ENCODE measurements around the gene PARD3.

Gene PARD3

DNA sequence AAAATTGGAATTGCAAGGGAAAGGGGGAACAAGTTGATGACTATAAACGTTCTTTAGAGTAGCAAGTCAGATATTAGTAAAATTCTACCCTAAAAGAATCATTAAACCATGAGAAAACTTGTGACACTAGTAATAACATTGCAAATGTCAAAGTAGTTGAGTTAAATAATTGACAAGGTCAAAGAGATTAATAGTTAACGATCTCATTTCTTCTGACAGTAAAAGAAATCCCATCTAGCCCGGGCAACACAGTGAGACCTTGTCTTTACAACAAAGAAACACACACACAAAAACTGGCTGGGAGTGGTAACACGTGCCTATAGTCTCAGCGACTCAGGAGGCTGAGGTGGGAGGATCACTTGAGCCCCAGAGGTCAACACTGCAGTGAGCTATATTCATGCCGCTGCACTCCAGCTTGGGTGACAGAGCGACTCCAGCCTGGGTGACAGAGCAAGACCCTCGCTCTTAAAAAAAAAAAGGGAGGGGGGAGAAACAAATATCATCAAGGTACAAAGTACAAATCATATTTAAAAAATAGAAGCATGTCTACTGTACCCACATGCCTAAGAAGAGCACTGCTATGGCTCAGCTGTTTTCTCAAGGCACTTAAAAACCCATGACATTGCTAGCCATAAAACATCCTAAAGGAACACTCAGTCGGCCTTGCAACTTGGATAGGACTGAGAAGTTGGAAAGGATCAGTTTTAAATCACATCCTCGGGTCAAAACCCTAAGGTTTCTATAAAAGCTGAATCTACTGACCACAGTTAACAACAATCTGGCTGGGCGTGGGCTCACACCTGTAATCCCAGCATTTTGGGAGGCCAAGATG lies 401.1 kb downstream of the PARD3 start:
- TF ChIP-seq, protein P1, sequence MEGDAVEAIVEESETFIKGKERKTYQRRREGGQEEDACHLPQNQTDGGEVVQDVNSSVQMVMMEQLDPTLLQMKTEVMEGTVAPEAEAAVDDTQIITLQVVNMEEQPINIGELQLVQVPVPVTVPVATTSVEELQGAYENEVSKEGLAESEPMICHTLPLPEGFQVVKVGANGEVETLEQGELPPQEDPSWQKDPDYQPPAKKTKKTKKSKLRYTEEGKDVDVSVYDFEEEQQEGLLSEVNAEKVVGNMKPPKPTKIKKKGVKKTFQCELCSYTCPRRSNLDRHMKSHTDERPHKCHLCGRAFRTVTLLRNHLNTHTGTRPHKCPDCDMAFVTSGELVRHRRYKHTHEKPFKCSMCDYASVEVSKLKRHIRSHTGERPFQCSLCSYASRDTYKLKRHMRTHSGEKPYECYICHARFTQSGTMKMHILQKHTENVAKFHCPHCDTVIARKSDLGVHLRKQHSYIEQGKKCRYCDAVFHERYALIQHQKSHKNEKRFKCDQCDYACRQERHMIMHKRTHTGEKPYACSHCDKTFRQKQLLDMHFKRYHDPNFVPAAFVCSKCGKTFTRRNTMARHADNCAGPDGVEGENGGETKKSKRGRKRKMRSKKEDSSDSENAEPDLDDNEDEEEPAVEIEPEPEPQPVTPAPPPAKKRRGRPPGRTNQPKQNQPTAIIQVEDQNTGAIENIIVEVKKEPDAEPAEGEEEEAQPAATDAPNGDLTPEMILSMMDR (IDR thresholded peaks at IDR 0.05): no peak

DNA sequence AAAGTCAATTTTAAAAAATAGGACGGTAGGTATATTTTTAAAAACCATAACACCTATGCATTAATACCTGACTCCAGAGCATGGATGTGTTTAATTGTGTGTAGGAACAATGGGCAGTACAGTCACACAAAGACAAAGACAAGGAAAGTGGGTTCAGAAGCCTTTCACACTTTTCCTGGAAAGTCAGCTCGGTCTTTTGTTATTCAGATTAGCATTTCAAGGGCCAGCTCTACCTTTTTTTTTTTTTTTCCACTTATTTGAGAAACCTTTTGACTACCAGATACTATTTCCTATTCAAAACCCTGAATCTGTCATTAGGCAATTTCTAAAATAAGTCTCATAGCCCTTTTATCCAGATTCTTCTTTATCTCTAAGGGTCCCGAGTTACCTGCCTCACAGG lies 401.9 kb downstream of the PARD3 start:
- TF ChIP-seq, protein P1 (IDR thresholded peaks at IDR 0.05): no peak

DNA sequence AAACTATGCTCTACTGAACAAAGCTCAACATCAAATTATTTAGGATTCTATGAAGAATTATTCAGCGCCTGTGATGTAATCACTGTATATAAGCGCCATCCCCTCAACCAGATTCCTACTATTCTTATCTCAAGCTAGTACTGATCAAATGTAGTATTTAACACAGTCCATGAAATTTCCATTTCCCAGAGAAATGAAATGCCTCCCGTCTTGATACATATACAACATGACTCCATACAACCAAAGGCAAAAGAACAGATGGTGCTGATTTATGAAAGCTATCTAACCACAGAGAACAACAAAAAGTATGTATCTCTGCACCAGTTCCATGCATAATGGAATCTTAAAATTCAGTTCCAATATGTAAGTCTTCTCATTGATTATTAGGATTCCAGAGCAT lies 406.1 kb downstream of the PARD3 start:
- TF ChIP-seq, protein P1 (IDR thresholded peaks at IDR 0.05): no peak

DNA sequence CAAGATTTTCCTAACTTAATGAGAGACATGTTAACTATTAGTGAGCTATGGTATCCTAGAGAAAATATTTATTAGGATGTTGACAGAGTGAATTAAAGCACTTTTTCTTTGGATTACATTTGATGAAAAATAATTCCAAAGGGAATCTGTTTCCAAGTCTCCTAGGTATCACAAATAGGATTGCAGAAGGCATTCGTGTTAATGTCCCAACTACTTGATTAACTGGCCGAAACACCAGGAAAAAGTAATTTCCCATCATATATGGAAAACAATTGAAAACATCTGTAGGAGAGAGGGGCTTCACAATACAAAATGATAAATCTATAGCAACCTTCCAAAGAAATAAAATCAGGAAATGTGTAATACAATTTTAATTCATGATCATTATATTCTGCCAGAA lies 406.7 kb downstream of the PARD3 start:
- TF ChIP-seq, protein P1 (IDR thresholded peaks at IDR 0.05): no peak

DNA sequence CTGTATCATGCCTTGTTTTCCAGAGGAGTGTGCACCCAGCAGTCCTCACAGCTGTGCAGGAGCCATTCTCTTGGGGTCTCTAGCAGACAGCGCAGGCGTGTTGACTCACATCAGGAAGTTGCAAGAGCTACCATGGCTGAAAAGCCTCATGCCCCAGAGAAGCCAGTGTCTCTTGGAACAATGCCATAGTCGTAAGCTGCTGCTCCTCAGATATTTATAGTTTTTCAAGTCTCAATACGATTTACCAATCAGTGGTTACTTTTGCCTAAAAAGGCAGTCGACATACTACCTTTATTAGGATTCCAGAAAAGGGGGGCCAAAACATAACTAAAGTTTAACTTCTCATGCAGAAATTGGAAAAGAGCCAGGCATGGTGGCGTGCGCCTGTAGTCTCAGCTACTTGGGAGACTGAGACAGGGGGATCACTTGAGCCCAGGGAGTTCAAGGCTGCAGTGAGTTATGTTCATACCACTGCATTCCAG lies 407.7 kb downstream of the PARD3 start:
- TF ChIP-seq, protein P1 (IDR thresholded peaks at IDR 0.05): no peak

DNA sequence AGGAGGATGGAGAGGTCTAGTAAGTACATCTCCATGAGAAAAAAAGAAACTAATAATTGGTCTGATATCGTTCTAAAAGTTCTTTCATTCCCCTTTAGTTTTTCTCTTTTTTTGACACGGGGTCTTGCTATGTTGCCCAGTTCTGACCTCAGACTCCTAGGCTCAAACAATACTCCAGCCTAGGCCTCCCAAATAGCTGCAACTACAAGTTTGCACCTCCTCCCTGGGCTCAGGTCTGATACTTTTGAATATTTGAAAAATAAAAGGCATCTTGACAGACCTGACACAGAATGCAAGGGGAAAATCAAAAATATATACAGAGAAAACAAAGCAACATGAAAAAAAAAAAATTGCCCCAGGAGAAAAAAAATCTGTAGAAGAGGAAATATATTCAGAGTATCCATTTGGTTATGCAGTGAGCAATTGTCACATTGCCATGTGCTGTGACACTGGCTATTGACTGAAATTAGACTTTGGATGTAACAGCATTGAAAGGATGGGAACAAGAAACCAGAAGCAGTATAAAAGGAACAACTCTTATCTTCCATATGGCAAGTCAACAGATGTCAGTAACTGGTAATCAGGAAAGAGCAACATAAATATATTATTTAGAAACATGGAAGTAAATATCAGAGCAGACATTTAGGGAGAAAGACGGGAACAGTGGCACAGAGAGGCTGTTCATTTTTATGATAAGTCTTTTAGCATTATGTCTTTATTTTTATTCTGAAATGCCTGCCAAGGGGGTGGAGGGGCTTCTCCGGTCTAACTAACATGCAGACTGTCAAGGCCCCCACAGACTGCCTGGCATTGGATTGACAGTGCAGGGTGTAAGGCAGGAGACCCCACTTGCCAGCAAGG lies 408.4 kb downstream of the PARD3 start:
- TF ChIP-seq, protein P1 (IDR thresholded peaks at IDR 0.05): no peak

DNA sequence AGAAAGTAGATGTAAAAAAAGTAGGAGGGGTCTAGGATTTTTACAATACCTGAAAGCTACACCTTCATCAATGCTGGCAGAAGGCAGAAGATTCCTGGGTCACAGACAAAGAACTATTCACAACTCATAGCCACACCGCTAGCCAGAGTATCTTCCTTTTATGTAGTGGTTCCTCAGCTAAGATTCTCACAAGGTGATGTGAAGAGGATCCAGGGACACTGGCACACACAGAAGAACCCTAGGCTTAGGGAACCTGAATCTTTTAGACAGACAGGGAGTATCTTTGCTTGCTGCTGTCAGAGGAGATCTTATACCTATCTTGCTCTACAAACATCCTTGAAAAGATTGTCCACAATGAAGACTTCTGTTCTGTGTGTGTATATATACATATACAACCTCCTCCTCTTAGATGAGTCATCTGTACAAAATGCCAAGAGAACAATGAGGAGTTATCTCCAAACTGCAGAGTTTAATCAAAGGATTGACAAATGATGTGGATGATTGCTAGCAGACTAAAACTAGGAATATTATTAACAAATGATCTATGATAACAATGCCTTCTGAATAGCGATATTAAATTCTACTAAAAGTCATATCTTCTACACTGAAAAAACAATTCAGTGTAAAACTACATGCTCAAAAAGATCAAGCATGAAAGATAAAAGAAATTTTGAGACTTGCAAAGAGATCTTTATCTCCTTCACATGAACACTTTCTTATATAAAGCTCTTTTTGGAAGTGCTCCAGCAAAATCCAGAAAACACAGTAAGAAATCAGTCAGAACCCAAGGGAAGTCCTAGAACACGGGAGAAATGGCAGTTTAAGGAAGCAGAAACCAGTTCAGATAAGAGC lies 409.3 kb downstream of the PARD3 start:
- TF ChIP-seq, protein P1 (IDR thresholded peaks at IDR 0.05): no peak

Data from LNCAP (cell line).